ENCODE results near the gene IRGQ. TPM values are rescaled to one million over a fixed set of nuclear protein-coding genes. Genes with fewer than 3 reads are reported as not detected.
A peak's percentile ranks its signal among the peaks of the same experiment; 100 is the strongest.

IRGQ gene
- total RNA-seq, 1 experiment from 2014 or later = 38.1 TPM

- TF ChIP-seq ZNF423 (CRISPR knock-in tag; IDR thresholded peaks at IDR 0.05) (no peak), CTCF (IDR thresholded peaks at IDR 0.05) (no peak), E2F4 (CRISPR knock-in tag; IDR thresholded peaks at IDR 0.05; ENCODE audit: borderline replicate concordance, low read depth) (no peak), ZBTB21 (CRISPR knock-in tag; IDR thresholded peaks at IDR 0.05; ENCODE audit: borderline replicate concordance) (no peak)
These were observed 44.5 kb upstream of the IRGQ start (continued) for GRCh38 chr19:43640424-43640757.

GRCh38 chr19:43639519-43640423, 43.8 kb upstream of the IRGQ start, which contains the start of gene CADM4:
Gene CADM4, minus strand, starts transcription at chr19:43639850. Its CDS starts 60 bp downstream, at chr19:43639790.
- no peak within 1 kb of the TSS for H3K27ac Mint-ChIP-seq
- POLR2A ChIA-PET = no interaction called here
- CTCF ChIA-PET = no interaction called here
- TF ChIP-seq EMX1 (CRISPR knock-in tag; IDR thresholded peaks at IDR 0.05) (no peak), TCF7 (CRISPR knock-in tag; IDR thresholded peaks at IDR 0.05; ENCODE audit: low read depth) (no peak), AFF4 (CRISPR knock-in tag; IDR thresholded peaks at IDR 0.05; ENCODE audit: borderline replicate concordance) (no peak), NFE2L1 (CRISPR knock-in tag; IDR thresholded peaks at IDR 0.05) (peak; percentile 62), SMAD4 (CRISPR knock-in tag; IDR thresholded peaks at IDR 0.05) (no peak), GTF2I (CRISPR knock-in tag; conservative IDR thresholded peaks at IDR 0.05) (no peak), ZNF512 (CRISPR knock-in tag; IDR thresholded peaks at IDR 0.05; ENCODE audit: borderline replicate concordance) (no peak), CBFB (CRISPR knock-in tag; IDR thresholded peaks at IDR 0.05; ENCODE audit: low read depth) (no peak), USF2 (CRISPR knock-in tag; IDR thresholded peaks at IDR 0.05) (no peak), ATF1 (CRISPR knock-in tag; IDR thresholded peaks at IDR 0.05) (no peak), HMGXB4 (CRISPR knock-in tag; IDR thresholded peaks at IDR 0.05) (no peak), ZNF671 (CRISPR knock-in tag; IDR thresholded peaks at IDR 0.05) (no peak), ZNF138 (CRISPR knock-in tag; conservative IDR thresholded peaks at IDR 0.05) (no peak), E2F4 (CRISPR knock-in tag; IDR thresholded peaks at IDR 0.05; ENCODE audit: borderline replicate concordance, low read depth) (peak; percentile 65; the same call in 1 of the 2 replicates), ERG (CRISPR knock-in tag; IDR thresholded peaks at IDR 0.05) (no peak), FOXP1 (CRISPR knock-in tag; IDR thresholded peaks at IDR 0.05; ENCODE audit: borderline replicate concordance) (peak; percentile 41; the same call in 1 of the 2 replicates), SOX15 (CRISPR knock-in tag; IDR thresholded peaks at IDR 0.05) (no peak), CREB1 (CRISPR knock-in tag; IDR thresholded peaks at IDR 0.05) (no peak), MYBL2 (CRISPR knock-in tag; IDR thresholded peaks at IDR 0.05) (no peak)

More at GRCh38 chr19:43639519-43640423, 43.8 kb upstream of the IRGQ start, which contains the start of gene CADM4:
- peak; percentile 28 for ATAC-seq
- DNase-seq (ENCODE audit: low spot score) = peak; percentile 38
- H3K27me3 Mint-ChIP-seq (ENCODE audit: low read depth) = peaks cover 84% of the 10 kb centered on the region
- H3K36me3 Mint-ChIP-seq = no peaks in the 10 kb centered on the region
- H3K4me3 Mint-ChIP-seq = peak within 1 kb of the TSS; percentile 81
- H3K4me1 Mint-ChIP-seq = peaks cover 23% of the 10 kb centered on the region
- no peaks in the 10 kb centered on the region for H3K9me3 Mint-ChIP-seq

All from WTC11 (cell line).